ENCODE data around the gene NKAPL.

The NKAPL gene

DNA sequence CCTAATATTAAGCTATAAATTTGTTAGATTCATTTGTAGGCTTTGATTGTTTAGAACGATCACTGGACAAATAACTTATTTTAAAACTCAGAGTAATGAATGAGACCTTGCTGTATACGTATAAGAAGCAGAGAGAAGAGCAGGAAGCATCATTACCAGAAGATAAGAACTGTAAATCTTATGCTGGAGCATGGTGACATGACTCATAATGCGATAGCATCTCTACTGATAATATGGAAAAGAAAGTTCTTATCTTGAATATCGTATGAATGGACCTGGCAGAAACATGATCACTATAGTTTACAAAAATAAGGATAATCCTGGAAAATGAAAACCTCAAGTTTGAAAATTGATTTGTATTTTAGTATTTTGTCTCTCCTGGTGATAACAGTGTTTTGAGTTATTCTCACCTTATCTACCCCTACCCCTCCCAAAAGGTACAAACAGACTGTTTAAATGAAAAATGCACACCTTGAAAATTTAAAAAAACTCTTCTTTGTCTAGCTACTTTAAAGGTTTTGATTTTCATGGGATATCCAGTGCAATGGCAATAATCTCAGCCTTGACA lies 5.8 kb downstream of the NKAPL start:
- Histone ChIP-seq H3K27me3 (replicated peaks) (no peaks in the 10 kb centered on the region), H3K36me3 (replicated peaks) (no peaks in the 10 kb centered on the region), H3K4me3 (ENCODE audit: low read depth, low read length) (no peak overlapping the region), H3K27ac (no peak overlapping the region)
- in situ Hi-C loops (cut with HindIII; ENCODE audit: low pct_ligation_motif_present, low sequenced_read_pairs), result no loop called here
- no peak for DNase-seq
- TF ChIP-seq, protein P1, sequence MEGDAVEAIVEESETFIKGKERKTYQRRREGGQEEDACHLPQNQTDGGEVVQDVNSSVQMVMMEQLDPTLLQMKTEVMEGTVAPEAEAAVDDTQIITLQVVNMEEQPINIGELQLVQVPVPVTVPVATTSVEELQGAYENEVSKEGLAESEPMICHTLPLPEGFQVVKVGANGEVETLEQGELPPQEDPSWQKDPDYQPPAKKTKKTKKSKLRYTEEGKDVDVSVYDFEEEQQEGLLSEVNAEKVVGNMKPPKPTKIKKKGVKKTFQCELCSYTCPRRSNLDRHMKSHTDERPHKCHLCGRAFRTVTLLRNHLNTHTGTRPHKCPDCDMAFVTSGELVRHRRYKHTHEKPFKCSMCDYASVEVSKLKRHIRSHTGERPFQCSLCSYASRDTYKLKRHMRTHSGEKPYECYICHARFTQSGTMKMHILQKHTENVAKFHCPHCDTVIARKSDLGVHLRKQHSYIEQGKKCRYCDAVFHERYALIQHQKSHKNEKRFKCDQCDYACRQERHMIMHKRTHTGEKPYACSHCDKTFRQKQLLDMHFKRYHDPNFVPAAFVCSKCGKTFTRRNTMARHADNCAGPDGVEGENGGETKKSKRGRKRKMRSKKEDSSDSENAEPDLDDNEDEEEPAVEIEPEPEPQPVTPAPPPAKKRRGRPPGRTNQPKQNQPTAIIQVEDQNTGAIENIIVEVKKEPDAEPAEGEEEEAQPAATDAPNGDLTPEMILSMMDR (IDR thresholded peaks at IDR 0.05; ENCODE audit: low read depth, low read length, missing control alignments), result no peak

DNA sequence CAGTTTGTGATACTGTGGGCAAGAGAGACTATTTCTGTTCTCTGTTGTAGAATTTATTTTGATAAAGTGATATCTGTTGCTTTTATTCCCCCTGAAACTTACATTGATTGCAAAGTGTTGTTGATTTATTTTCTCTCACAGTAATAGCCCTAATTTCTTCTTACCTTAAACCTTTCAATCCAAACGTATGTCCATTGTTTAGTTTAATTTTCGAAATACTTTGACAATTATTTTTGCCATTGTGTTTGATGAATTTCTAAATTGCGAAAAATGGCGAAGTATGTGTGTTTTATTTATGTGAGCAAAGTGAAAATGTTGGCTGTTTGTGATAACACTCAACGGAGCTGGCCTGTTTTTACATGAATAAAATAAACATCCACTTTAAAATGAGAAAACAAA lies 7.5 kb downstream of the NKAPL start:
- DNase-seq, result no peak
- peak overlapping the region; percentile 89 for H3K4me3 ChIP-seq (ENCODE audit: low read depth, low read length)
- H3K27me3 ChIP-seq (replicated peaks), result no peaks in the 10 kb centered on the region
- in situ Hi-C loops (cut with HindIII; ENCODE audit: low pct_ligation_motif_present, low sequenced_read_pairs), result no loop called here
- no peaks in the 10 kb centered on the region for H3K36me3 ChIP-seq (replicated peaks)
- H3K27ac ChIP-seq, result no peak overlapping the region
- TF ChIP-seq, protein P1 (IDR thresholded peaks at IDR 0.05; ENCODE audit: low read depth, low read length, missing control alignments), result no peak

DNA sequence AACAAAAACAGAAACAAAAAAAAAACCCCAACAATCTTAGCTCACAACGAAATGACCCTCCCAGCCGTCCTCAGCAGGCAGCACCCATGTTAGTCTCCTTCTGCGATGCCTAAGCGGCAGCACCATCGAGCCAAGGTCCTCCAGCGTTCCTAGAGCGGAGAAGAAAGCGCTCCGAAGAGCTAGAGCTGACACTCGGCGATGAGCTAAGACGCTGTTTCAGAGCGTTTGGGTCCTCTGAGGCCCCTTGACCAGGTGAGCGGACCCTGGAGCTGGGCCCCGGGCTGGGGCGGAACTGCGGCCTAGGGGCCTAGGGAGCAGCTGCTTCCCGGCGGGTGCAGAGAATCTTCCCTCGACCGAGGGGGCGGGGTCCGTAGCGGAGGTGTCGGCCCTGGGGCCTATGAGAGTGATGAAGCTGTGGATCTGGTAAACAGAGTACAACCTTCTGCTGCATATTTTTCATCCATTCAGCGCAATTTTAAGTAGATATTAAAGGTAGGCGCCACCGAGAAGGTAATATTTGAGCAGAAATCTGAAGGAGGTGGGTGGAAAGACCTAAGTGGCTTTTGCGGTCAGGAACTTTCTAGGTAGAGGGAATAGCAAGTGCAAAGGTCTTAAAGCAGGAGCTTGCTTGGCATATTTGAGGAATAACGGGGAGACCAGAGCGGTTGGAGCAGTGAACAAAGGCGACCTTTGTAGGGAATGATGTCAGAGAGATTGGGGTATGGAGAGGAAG lies 8.0 kb downstream of the NKAPL start, which contains the start of gene ZSCAN26:
Gene ZSCAN26, plus strand, starts transcription at position 182 of the 733 bp plus-strand sequence. CDS start 4,777 bp downstream, outside the sequence.
- in situ Hi-C loops (cut with HindIII; ENCODE audit: low pct_ligation_motif_present, low sequenced_read_pairs), result no loop called here
- peak; percentile 86 for DNase-seq
- TF ChIP-seq, protein P1 (IDR thresholded peaks at IDR 0.05; ENCODE audit: low read depth, low read length, missing control alignments), result no peak
- peak within 1 kb of the TSS; percentile 87 for H3K27ac ChIP-seq
- no peaks in the 10 kb centered on the region for H3K36me3 ChIP-seq (replicated peaks)
- no peaks in the 10 kb centered on the region for H3K27me3 ChIP-seq (replicated peaks)
- peak within 1 kb of the TSS; percentile 89 for H3K4me3 ChIP-seq (ENCODE audit: low read depth, low read length)

DNA sequence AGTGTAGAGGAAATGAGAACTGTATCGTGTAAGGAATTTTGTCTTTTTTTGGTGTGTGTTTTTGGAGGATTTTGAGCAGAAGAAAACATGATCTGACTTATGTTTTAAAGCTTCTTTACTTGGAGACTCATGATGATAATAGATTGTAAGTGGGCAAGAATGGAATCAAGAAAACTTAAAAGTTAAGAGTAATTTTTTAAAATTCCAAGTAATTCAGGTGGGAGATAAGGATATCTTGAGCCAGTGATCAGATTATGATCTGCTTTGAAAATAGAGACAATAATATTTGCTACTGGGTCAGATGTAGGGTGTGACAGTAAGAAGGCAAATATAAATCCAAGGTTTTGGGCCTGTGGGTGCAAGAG lies 8.6 kb downstream of the NKAPL start:
- TF ChIP-seq, protein P1 (IDR thresholded peaks at IDR 0.05; ENCODE audit: low read depth, low read length, missing control alignments), result no peak
- no peak for DNase-seq
- in situ Hi-C loops (cut with HindIII; ENCODE audit: low pct_ligation_motif_present, low sequenced_read_pairs), result no loop called here
- Histone ChIP-seq H3K27ac (peak overlapping the region; percentile 87), H3K27me3 (replicated peaks) (no peaks in the 10 kb centered on the region), H3K36me3 (replicated peaks) (peaks cover 5% of the 10 kb centered on the region), H3K4me3 (ENCODE audit: low read depth, low read length) (peak overlapping the region; percentile 89)

DNA sequence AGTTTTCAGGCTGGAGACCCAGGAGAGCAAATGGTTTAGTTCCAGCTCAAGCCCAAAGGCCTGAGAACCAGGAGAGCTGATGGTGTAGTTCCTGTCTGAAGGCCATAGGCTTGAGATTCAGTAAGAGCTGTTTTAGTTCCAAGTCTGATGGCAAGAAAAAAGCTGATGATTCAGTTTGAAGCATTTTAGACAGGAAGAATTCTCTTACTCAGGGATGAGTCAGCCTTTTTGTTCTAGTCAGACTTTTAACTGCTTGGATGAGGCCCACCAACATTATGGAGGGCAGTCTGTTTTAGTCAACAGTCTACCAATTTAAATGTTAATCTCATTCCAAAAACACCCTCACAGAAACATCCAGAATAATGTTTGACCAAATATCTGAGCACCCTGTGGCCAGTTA lies 10.4 kb downstream of the NKAPL start:
- peaks cover 5% of the 10 kb centered on the region for H3K36me3 ChIP-seq (replicated peaks)
- DNase-seq, result peak; percentile 61
- in situ Hi-C loops (cut with HindIII; ENCODE audit: low pct_ligation_motif_present, low sequenced_read_pairs), result no loop called here
- H3K4me3 ChIP-seq (ENCODE audit: low read depth, low read length), result no peak overlapping the region
- H3K27me3 ChIP-seq (replicated peaks), result no peaks in the 10 kb centered on the region
- H3K27ac ChIP-seq, result peak overlapping the region; percentile 49
- TF ChIP-seq, protein P1 (IDR thresholded peaks at IDR 0.05; ENCODE audit: low read depth, low read length, missing control alignments), result no peak

Data from brain microvascular endothelial cell (primary cell).